Prostate gland (tissue), 2 donors: ENCODE results near the gene GRAMD4.

Experiments
- CTCF ChIP-seq, 4 experiments: fragments of 200-600 bp in 2 of 4; fragments of 450-650 bp in 2 of 4; sonication (generic) in 2 of 4; IDR thresholded peaks; 1 replicate in 3 of 4; 2 replicates in 1 of 4; pipeline ENCODE4 v1.5.1; 2016 to 2019; ENCODE audit warnings: antibody characterized with exemption in 4 of 4, mild to moderate bottlenecking in 2 of 4, moderate library complexity in 2 of 4
- POLR2A ChIP-seq: fragments of 450-650 bp; IDR thresholded peaks from one replicate; pipeline ENCODE4 v1.6.1; 2016; ENCODE audit warnings: antibody characterized with exemption, mild to moderate bottlenecking
- POLR2AphosphoS5 ChIP-seq: sonication (generic); formaldehyde crosslinking; IDR thresholded peaks from one replicate; pipeline ENCODE4 v1.6.1; 2017; ENCODE audit warnings: antibody characterized with exemption

GRCh38 chr22:46612341-46612903, 7.8 kb upstream of the GRAMD4 start:
- TF ChIP-seq CTCF (IDR thresholded peaks at IDR 0.05) (no peak), POLR2A (no peak), POLR2AphosphoS5 (no peak)
